Esophagus muscularis mucosa (tissue), 3 donors: Measurements from ENCODE around the gene KIAA2012.

Source experiments
- CTCF ChIP-seq, 3 experiments: fragments of 200-600 bp in 2 of 3; fragments of 450-650 bp in 1 of 3; sonication (generic) in 2 of 3; IDR thresholded peaks; one replicate each; pipeline ENCODE4 v1.5.1; 2017 to 2019; ENCODE audit warnings: antibody characterized with exemption in 3 of 3, mild to moderate bottlenecking in 2 of 3, moderate library complexity in 1 of 3
- POLR2A ChIP-seq: fragments of 450-650 bp; IDR thresholded peaks from one replicate; pipeline ENCODE4 v1.6.1; 2017; ENCODE audit warnings: antibody characterized with exemption, moderate library complexity, mild to moderate bottlenecking, low read depth
- POLR2AphosphoS5 ChIP-seq, 2 donors: sonication (generic); formaldehyde crosslinking; IDR thresholded peaks; one replicate each; pipeline ENCODE4 v1.6.1; 2017; ENCODE audit warnings: antibody characterized with exemption in 2 of 2

GRCh38 chr2:202034249-202035088 lies 38.6 kb upstream of the KIAA2012 start:
- TF ChIP-seq CTCF (IDR thresholded peaks at IDR 0.05) (no peak), POLR2AphosphoS5 (IDR thresholded peaks at IDR 0.05) (no peak), POLR2A (no peak)
